Airway epithelial cell (primary cell): ENCODE measurements around the gene CYTH1. TPM values are rescaled to one million over a fixed set of nuclear protein-coding genes. Genes with fewer than 3 reads are reported as not detected.

ENCODE experiments used
- total RNA-seq: library from RNA; depleted of rRNA; stranded (reverse); fragments of >200 nt; gene quantifications from 2 replicates; pipeline ENCODE4 v1.2.3, GENCODE V29; 2015

CYTH1 gene, protein sequence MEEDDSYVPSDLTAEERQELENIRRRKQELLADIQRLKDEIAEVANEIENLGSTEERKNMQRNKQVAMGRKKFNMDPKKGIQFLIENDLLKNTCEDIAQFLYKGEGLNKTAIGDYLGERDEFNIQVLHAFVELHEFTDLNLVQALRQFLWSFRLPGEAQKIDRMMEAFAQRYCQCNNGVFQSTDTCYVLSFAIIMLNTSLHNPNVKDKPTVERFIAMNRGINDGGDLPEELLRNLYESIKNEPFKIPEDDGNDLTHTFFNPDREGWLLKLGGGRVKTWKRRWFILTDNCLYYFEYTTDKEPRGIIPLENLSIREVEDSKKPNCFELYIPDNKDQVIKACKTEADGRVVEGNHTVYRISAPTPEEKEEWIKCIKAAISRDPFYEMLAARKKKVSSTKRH
- total RNA-seq: 31.5 and 41.9 TPM in 2 replicates

GRCh38 chr17:78781893-78782304 is at the start of gene CYTH1:
Gene CYTH1 (minus strand): TSS chr17:78782273. CDS start chr17:78782223, 50 bp downstream.

Other genes starting within 250 kb of the CYTH1 start
- not detected in 2 replicates for gene DNAH17, start 204.9 kb downstream of the CYTH1 start, total RNA-seq
- gene USP36, start 58.5 kb upstream of the CYTH1 start, total RNA-seq: 12.9 and 17.2 TPM in 2 replicates
- gene CEP295NL, start 120.9 kb upstream of the CYTH1 start, total RNA-seq: not detected in 2 replicates
- 6.2 and 9.9 TPM in 2 replicates for gene TIMP2, start 143.1 kb upstream of the CYTH1 start, total RNA-seq
- gene LGALS3BP, start 197.7 kb upstream of the CYTH1 start, total RNA-seq: 247 and 265 TPM in 2 replicates
- gene CANT1, start 227.5 kb upstream of the CYTH1 start, total RNA-seq: 52.5 and 69.6 TPM in 2 replicates
- gene C1QTNF1, start 241.9 kb upstream of the CYTH1 start, total RNA-seq: 0.46 and 0.99 TPM in 2 replicates